Measurements from ENCODE around the gene FHIT.

Gene FHIT

DNA sequence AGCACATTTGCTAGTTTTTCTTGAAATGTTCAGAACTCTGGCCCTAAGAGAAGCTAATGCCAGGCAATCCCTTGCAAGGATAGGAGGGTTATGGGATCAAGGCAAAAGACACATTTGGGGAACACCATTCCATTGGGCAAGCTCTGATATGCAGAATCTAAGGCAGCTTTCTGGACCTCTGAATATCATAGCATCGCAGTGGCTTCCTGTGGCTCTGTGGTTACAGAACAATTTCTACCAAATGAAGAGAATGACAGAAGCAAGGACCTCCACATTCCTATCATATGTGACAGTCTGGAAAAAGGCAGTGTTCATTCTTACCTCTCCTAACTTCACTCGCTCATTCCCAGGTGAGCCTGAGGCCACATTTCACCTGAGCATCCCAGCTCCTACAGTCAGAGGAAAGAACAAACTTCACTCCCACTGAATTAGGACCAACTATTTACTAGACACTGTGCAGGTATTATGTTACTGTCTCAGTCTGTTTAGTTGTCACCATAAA is 1365.3 kb downstream of the FHIT start:
- H3K4me3 ChIP-seq (ENCODE audit: control insufficient read depth, low read depth, low read length): no peak overlapping the region
- DNase-seq (ENCODE audit: low read depth): no peak
- TF ChIP-seq, protein P1, sequence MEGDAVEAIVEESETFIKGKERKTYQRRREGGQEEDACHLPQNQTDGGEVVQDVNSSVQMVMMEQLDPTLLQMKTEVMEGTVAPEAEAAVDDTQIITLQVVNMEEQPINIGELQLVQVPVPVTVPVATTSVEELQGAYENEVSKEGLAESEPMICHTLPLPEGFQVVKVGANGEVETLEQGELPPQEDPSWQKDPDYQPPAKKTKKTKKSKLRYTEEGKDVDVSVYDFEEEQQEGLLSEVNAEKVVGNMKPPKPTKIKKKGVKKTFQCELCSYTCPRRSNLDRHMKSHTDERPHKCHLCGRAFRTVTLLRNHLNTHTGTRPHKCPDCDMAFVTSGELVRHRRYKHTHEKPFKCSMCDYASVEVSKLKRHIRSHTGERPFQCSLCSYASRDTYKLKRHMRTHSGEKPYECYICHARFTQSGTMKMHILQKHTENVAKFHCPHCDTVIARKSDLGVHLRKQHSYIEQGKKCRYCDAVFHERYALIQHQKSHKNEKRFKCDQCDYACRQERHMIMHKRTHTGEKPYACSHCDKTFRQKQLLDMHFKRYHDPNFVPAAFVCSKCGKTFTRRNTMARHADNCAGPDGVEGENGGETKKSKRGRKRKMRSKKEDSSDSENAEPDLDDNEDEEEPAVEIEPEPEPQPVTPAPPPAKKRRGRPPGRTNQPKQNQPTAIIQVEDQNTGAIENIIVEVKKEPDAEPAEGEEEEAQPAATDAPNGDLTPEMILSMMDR (IDR thresholded peaks at IDR 0.05; ENCODE audit: control insufficient read depth, insufficient read depth, low read depth, low read length, missing control alignments): no peak

DNA sequence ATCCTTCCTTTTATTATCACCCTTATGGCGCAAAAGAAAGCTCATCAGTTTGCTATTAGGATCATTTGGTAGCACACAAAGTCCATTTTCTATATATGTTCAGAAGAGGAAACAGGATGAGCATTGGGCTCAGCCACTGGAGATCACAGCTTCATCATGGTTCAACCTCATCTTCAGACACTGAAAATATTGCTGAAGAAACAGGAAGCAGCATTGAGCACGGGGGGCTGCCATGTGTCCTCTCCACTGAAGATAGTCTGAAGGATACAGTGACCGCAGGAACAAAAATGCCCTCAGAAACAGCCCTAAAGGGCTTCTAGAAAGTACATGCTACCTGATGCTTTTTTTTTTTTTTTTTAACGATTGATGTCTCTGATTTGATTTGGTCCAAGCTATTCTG is 1366.2 kb downstream of the FHIT start:
- TF ChIP-seq, protein P1 (IDR thresholded peaks at IDR 0.05; ENCODE audit: control insufficient read depth, insufficient read depth, low read depth, low read length, missing control alignments): no peak
- no peak for DNase-seq (ENCODE audit: low read depth)
- no peak overlapping the region for H3K4me3 ChIP-seq (ENCODE audit: control insufficient read depth, low read depth, low read length)

DNA sequence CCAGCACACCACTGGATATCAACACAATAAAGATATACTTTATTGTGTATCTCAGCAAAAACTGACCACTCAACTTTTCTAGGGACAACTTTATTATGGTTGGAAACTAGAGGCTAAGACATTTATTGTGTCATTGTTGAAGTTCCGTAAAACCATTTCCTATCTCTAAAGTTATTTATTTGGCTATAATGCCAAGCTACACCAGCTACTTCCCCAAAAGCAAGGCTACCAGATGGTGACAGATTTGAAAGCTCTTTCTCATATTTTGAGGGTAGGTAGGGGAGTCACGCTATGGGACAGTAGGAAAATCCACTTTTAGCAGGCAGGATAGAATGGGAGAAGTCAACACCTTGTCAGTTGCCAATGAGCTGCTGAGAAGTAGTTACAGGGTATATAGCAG is 1366.8 kb downstream of the FHIT start:
- TF ChIP-seq, protein P1 (IDR thresholded peaks at IDR 0.05; ENCODE audit: control insufficient read depth, insufficient read depth, low read depth, low read length, missing control alignments): no peak
- no peak for DNase-seq (ENCODE audit: low read depth)
- no peak overlapping the region for H3K4me3 ChIP-seq (ENCODE audit: control insufficient read depth, low read depth, low read length)

DNA sequence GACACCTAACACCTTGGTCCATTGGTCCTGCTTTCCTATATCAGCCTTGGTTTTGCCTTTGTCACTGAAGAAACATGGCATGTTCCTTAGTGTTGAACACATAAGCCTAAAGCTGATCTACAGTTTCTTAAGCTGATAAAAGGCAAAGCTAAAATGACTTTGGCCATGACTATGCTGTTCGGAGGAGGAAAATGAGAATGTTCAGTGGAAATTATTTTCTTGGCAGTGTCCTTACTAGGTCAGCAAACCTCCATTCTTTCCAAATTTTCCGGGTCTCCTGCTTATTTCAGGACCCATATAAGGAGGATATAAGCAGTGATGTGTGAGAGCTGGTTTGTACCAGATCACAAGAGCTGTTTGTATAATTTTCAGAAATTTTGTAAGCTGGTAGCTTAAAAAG is 1368.5 kb downstream of the FHIT start:
- TF ChIP-seq, protein P1 (IDR thresholded peaks at IDR 0.05; ENCODE audit: control insufficient read depth, insufficient read depth, low read depth, low read length, missing control alignments): no peak
- no peak overlapping the region for H3K4me3 ChIP-seq (ENCODE audit: control insufficient read depth, low read depth, low read length)
- DNase-seq (ENCODE audit: low read depth): no peak

DNA sequence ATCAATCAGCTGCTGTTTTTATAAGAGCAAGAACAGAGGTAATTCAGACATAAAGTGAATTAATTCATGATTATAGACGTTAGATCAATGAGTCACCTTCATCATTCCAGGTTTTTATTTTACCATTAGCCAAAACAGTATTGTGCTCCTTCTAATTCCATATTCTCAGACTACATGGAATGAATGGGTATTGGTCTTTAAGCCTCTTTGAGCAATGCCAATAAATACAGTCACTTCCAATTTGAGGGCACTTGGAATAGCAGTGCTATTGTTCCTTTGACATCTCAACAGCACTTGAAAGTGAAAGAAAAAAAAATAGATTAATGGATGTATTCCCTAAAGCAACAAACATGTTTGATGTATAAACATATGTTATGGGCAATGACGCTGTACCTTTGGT is 1370.5 kb downstream of the FHIT start:
- no peak for DNase-seq (ENCODE audit: low read depth)
- H3K4me3 ChIP-seq (ENCODE audit: control insufficient read depth, low read depth, low read length): no peak overlapping the region
- TF ChIP-seq, protein P1 (IDR thresholded peaks at IDR 0.05; ENCODE audit: control insufficient read depth, insufficient read depth, low read depth, low read length, missing control alignments): no peak

DNA sequence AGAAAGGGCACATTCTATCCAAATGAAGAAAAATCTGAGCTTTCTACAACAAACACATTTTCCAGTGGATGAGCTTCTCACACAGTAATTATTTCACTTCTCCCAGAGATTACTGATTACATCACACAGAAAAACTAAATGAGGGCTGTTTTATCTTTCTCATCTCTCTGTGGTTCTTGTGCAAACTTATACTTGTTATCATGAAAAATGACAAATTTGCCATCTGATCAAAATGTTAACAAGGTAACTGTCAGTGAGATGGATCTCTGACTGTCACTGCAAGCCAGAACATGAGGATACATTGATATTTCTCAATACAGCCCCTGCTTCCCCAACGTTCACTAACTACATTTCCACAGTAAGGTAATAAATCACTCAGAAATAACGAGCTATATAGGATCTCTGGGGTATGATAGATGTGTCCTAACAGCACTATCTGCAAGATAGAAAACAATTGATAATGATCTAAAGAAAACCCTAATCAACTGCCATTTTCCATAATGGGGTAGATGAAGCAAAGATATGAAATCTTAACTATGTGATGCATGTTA is 1372.1 kb downstream of the FHIT start:
- H3K4me3 ChIP-seq (ENCODE audit: control insufficient read depth, low read depth, low read length): no peak overlapping the region
- TF ChIP-seq, protein P1 (IDR thresholded peaks at IDR 0.05; ENCODE audit: control insufficient read depth, insufficient read depth, low read depth, low read length, missing control alignments): no peak
- no peak for DNase-seq (ENCODE audit: low read depth)

Data from AG09309 (cell line).